CD4-positive, alpha-beta T cell treated with Interleukin-10 for 1 hour (primary cell): ENCODE data around the gene PPP1R14C.
"Not testable (repeated sequence)": the region's sequence is repeated elsewhere in the genome, so short reads cannot be mapped to it uniquely, and the experiment has no call there.

Experiments
- DNase-seq: peaks from one replicate; pipeline ENCODE4 v3.0.0-alpha.2; 2020

PPP1R14C gene

GRCh38 chr6:150172929-150173328 is 30.1 kb downstream of the PPP1R14C start:
- DNase-seq, result no peak

- DNase-seq, result no peak
Observed at GRCh38 chr6:150175586-150176151, 32.8 kb downstream of the PPP1R14C start.

GRCh38 chr6:150176152-150176551 is 33.3 kb downstream of the PPP1R14C start:
- no peak for DNase-seq

- no peak for DNase-seq
Observed at GRCh38 chr6:150176659-150177058, 33.8 kb downstream of the PPP1R14C start.

- no peak for DNase-seq
Observed at GRCh38 chr6:150177259-150177951, 34.6 kb downstream of the PPP1R14C start.

GRCh38 chr6:150177952-150178520 is 35.2 kb downstream of the PPP1R14C start:
- no peak for DNase-seq

GRCh38 chr6:150179030-150179429 is 36.2 kb downstream of the PPP1R14C start:
- no peak for DNase-seq

GRCh38 chr6:150179907-150180424 is 37.1 kb downstream of the PPP1R14C start:
- DNase-seq, result not testable (repeated sequence)

GRCh38 chr6:150180517-150180916 is 37.7 kb downstream of the PPP1R14C start:
- DNase-seq, result no peak

GRCh38 chr6:150182460-150183078 is 39.7 kb downstream of the PPP1R14C start:
- no peak for DNase-seq

- no peak for DNase-seq
Observed at GRCh38 chr6:150183105-150183504, 40.3 kb downstream of the PPP1R14C start.

- no peak for DNase-seq
Observed at GRCh38 chr6:150183966-150184365, 41.1 kb downstream of the PPP1R14C start.

GRCh38 chr6:150184850-150185731 is 42.2 kb downstream of the PPP1R14C start:
- DNase-seq, result no peak

GRCh38 chr6:150185732-150186117 is 42.9 kb downstream of the PPP1R14C start:
- no peak for DNase-seq

- DNase-seq, result no peak
Observed at GRCh38 chr6:150186129-150186898, 43.5 kb downstream of the PPP1R14C start.

- DNase-seq, result not testable (repeated sequence)
Observed at GRCh38 chr6:150187433-150187832, 44.6 kb downstream of the PPP1R14C start.

- no peak for DNase-seq
Observed at GRCh38 chr6:150189122-150189521, 46.3 kb downstream of the PPP1R14C start.

GRCh38 chr6:150191809-150192208 is 49.0 kb downstream of the PPP1R14C start:
- DNase-seq, result no peak

GRCh38 chr6:150194195-150194594 is 51.4 kb downstream of the PPP1R14C start:
- DNase-seq, result no peak

GRCh38 chr6:150195996-150196417 is 53.2 kb downstream of the PPP1R14C start:
- DNase-seq, result no peak

- no peak for DNase-seq
Observed at GRCh38 chr6:150196942-150197745, 54.3 kb downstream of the PPP1R14C start.
